Astrocyte (in vitro differentiated cells and primary cell): ENCODE results near the gene LTA.

ENCODE experiments used
- CTCF ChIP-seq: IDR thresholded peaks from 2 replicates; pipeline ENCODE4 v1.5.1; 2011; ENCODE audit warnings: low read depth, mild to moderate bottlenecking, inconsistent platforms, low read length, moderate library complexity; ENCODE audit not compliant: insufficient read depth
- EZH2 ChIP-seq: IDR thresholded peaks from 2 replicates; pipeline ENCODE4 v1.6.1; 2012; ENCODE audit warnings: mild to moderate bottlenecking, low read length, inconsistent platforms; ENCODE audit not compliant: insufficient read depth

GRCh38 chr6:31621320-31621939 lies 49.3 kb downstream of the LTA start:
- TF ChIP-seq CTCF (no peak), EZH2 (no peak)
